Glutamatergic neuron (in vitro differentiated cells): ENCODE data around the gene MARCHF10. TPM values are rescaled to one million over a fixed set of nuclear protein-coding genes. Genes with fewer than 3 reads are reported as not detected.

Experiments used
- DNase-seq: peaks from one replicate; pipeline ENCODE4 v3.0.0; 2022
- H3K27ac Mint-ChIP-seq: one replicate; pipeline ENCODE4 v1.8.0; 2020; ENCODE audit warnings: mild to moderate bottlenecking, mixed read lengths, inconsistent platforms; ENCODE audit not compliant: unreplicated experiment
- H3K27me3 Mint-ChIP-seq: one replicate; pipeline ENCODE4 v1.8.0; 2020; ENCODE audit warnings: mild to moderate bottlenecking, moderate library complexity, mixed read lengths, inconsistent platforms; ENCODE audit not compliant: unreplicated experiment
- H3K36me3 Mint-ChIP-seq: one replicate; pipeline ENCODE4 v1.8.0; 2020; ENCODE audit warnings: mild to moderate bottlenecking, mixed read lengths, inconsistent platforms; ENCODE audit not compliant: unreplicated experiment
- H3K4me1 Mint-ChIP-seq: one replicate; pipeline ENCODE4 v1.8.0; 2020; ENCODE audit warnings: mild to moderate bottlenecking, low read depth, mixed read lengths, inconsistent platforms; ENCODE audit not compliant: unreplicated experiment
- H3K4me3 Mint-ChIP-seq: one replicate; pipeline ENCODE4 v1.8.0; 2020; ENCODE audit warnings: mild to moderate bottlenecking, mixed read lengths, inconsistent platforms; ENCODE audit not compliant: unreplicated experiment
- H3K9me3 Mint-ChIP-seq: one replicate; pipeline ENCODE4 v1.8.0; 2020; ENCODE audit warnings: mild to moderate bottlenecking, moderate library complexity, mixed read lengths, inconsistent platforms; ENCODE audit not compliant: unreplicated experiment
- total RNA-seq: library from RNA; stranded (reverse); fragmentation: NEBNext Ultra II Directional; extraction: Animal tissue kit (Norgen Biotek cat#: 25700); gene quantifications from one replicate; pipeline ENCODE4 v1.2.1, GENCODE V29; 2021; ENCODE audit not compliant: unreplicated experiment
- TF ChIP-seq, protein P1 (sequence below): fragments of 200-600 bp; sonication (generic); IDR thresholded peaks from one replicate; pipeline ENCODE4 v1.5.0; 2021; ENCODE audit not compliant: partially characterized antibody, unreplicated experiment

Gene MARCHF10
- total RNA-seq, 1 donor from 2014 or later = not detected

DNA sequence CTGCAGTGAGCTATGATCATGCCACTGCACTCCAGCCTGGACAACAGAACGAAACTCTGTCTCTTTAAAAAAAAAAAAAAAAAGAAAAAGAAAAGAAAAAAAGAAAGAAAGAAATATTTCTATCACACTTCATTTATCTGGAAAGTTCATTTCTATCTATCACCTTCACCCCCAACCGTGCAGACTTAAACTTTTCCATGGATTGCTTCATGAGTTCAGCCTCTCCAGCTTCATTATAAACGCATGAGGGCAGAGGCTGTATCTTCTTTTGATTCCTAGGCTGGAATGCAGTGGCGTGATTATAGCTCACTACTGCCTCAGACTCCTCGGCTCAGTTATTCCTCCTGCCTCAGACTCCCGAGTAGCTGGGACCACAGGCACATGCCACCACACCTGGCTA is 152.5 kb downstream of the MARCHF10 start:
- Mint-ChIP-seq H3K27ac (no peak overlapping the region), H3K4me1 (peaks cover 19% of the 10 kb centered on the region), H3K27me3 (peaks cover 10% of the 10 kb centered on the region), H3K36me3 (peaks cover 5% of the 10 kb centered on the region), H3K4me3 (no peak overlapping the region), H3K9me3 (peaks cover 15% of the 10 kb centered on the region)
- no peak for DNase-seq
- TF ChIP-seq, protein P1, sequence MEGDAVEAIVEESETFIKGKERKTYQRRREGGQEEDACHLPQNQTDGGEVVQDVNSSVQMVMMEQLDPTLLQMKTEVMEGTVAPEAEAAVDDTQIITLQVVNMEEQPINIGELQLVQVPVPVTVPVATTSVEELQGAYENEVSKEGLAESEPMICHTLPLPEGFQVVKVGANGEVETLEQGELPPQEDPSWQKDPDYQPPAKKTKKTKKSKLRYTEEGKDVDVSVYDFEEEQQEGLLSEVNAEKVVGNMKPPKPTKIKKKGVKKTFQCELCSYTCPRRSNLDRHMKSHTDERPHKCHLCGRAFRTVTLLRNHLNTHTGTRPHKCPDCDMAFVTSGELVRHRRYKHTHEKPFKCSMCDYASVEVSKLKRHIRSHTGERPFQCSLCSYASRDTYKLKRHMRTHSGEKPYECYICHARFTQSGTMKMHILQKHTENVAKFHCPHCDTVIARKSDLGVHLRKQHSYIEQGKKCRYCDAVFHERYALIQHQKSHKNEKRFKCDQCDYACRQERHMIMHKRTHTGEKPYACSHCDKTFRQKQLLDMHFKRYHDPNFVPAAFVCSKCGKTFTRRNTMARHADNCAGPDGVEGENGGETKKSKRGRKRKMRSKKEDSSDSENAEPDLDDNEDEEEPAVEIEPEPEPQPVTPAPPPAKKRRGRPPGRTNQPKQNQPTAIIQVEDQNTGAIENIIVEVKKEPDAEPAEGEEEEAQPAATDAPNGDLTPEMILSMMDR = no peak

DNA sequence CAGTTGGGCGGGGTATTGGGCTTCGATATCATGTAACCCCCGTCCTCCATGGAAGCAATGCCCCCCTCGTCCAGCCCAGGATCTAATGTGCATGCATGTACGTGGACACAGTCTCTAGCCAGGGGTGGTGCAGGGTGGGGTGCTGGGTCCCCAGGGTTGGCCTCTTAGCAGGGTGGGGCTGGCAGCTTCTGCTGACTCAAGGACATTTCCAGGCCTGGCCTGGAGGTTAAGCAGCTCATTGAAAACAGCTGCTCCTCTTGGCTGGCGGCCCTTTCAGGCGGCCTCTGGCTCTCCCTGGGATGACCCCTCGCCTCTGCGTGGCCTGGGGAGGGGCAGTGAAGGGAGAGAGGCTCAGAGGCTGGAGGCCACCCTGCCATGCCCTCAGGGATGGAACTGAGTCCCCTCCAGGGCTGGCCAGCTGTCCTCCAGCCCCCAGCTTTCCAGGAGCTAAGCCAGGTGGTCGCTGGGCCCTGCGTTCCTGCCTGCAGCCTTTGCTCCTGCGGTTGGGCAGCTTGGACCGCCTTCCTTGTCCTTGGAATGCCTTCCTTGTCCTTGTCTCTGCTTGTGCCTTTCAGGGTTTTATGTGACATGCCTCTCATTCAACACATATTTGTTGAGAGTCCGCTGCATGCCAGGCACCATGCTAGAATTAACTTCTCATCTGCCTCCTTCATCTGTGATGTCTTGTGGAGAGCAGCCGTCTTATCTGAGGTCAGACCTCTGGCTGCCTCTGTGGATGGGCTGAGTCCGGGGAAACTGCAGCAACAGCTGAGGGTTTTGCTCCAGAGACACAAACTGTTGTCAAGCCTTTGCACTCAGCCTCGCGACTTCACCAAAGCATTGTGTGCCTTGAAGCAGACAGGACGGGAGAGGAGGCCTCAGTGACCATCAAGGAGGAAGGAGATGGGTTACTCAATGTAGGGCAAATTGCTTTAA is 154.0 kb downstream of the MARCHF10 start:
- peak; percentile 60 for DNase-seq
- TF ChIP-seq, protein P1 = no peak
- Mint-ChIP-seq H3K36me3 (no peaks in the 10 kb centered on the region), H3K4me3 (peak overlapping the region; percentile 54), H3K4me1 (peaks cover 20% of the 10 kb centered on the region), H3K9me3 (peaks cover 13% of the 10 kb centered on the region), H3K27ac (peak overlapping the region; percentile 85), H3K27me3 (peaks cover 10% of the 10 kb centered on the region)

DNA sequence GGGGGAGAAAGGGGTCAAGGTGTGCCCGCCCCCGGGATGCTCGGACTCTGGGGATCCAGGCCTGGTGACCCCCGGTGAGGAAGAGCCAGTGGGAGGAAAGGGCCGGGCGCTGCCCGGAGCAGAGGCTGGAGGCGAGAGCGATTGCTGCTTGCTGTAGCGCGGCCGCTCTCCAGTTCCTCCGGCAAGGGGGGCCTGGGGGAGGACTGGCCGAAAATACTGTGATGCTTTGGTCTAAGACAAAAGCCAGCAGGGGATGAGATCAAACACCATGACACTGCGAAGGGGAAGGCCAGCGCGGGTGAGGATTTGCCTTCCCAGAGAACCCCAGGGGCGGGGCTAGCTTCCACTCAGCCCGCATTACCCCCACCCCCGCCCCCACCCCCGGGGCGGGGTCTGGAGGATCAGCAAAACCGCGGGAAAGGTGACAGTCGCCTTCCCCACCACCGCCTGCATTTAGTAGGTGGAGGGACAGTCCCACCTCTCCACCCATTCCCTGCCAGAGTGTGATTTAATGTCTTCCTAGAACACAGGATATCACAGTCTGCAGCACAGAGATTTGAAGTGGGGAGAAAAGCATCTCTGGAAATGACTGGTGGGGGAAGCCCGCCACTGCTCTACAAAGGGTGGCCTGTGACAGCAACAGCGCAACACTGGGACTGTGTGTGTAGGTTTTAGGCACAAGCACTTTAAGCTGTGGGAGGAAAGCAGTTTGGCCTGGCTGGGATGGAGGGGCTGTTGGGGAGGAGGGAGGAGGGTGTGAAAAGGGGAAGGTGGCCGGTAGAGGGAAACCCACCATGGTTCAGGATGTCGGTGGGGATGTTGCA is 154.9 kb downstream of the MARCHF10 start:
- H3K27me3 Mint-ChIP-seq = peaks cover 7% of the 10 kb centered on the region
- H3K36me3 Mint-ChIP-seq = no peaks in the 10 kb centered on the region

DNA sequence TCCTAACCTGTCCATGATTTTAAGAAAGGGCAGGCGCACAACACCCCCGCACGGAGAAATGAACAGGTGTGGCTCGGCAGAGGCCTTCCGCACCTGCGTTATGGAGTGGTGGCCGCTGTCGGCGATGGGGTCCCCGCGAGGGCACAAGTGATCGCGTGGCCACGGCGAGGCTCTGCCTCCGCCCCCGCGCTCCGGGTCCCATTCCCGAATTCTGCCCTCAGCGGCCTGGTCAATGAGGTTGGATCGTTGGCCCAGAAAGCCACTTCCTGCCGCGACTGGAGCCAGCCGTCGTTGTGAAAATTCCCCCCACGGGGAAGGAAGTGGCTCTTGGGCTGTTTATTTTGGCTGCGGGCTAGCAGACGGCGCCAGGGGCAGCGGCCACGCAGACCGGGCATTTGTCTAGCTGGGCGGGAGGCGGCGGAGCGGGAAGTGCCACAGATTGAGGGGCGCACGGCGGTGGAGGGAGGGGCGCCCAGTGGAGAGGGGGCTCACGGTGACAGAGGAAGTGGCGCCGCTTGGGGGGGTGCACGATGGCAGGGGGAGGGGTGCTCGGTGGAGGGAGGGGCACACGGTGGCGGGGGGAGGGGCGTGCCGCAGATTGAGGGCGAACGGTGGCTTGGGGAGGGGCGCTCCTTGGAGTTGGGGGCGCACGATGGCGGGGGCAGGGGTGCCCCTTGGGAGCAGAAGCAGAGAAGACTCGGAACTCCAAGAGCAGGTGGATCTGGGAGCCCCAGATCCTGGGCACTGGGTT is 155.7 kb downstream of the MARCHF10 start:
- Mint-ChIP-seq H3K9me3 (peaks cover 10% of the 10 kb centered on the region), H3K27me3 (peaks cover 7% of the 10 kb centered on the region), H3K36me3 (no peaks in the 10 kb centered on the region), H3K27ac (peak overlapping the region; percentile 80), H3K4me3 (peak overlapping the region; percentile 80), H3K4me1 (peaks cover 24% of the 10 kb centered on the region)
- DNase-seq = no peak
- TF ChIP-seq, protein P1 = no peak

More for the DNA sequence above, 154.9 kb downstream of the MARCHF10 start:
- Mint-ChIP-seq H3K27ac (peak overlapping the region; percentile 80), H3K4me3 (peak overlapping the region; percentile 78), H3K4me1 (peaks cover 28% of the 10 kb centered on the region), H3K9me3 (peaks cover 12% of the 10 kb centered on the region)
- peak; percentile 74 for DNase-seq
- TF ChIP-seq, protein P1 = no peak

Other genes starting within 250 kb of the MARCHF10 start
- 24.0 TPM for gene MRC2, start 180.6 kb downstream of the MARCHF10 start, total RNA-seq
- gene TANC2, start 157.9 kb upstream of the MARCHF10 start, total RNA-seq = 136 TPM